B cell (primary cell): Measurements from ENCODE around the gene SNCAIP. TPM values are rescaled to one million over a fixed set of nuclear protein-coding genes. Genes with fewer than 3 reads are reported as not detected.

Experiments used
- ATAC-seq: fragments of 200-7000 bp; cut with Tn5 transposase; one replicate; pipeline ENCODE4 v1.10.0; 2021; ENCODE audit warnings: low read depth, mild to moderate bottlenecking, moderate number of reproducible peaks, moderate library complexity
- CTCF ChIA-PET: fragments of 350-600 bp; sonication (Branson Sonifier 250); formaldehyde crosslinking; loops from one replicate; lab custom pipeline; 2021; ENCODE audit warnings: antibody characterized with exemption, inconsistent platforms; lab: Charles Lee
- POLR2A ChIA-PET: fragments of 350-600 bp; sonication (Branson Sonifier 250); formaldehyde crosslinking; loops from one replicate; lab custom pipeline; 2021; ENCODE audit warnings: antibody characterized with exemption; lab: Charles Lee
- DNase-seq: peaks from one replicate; pipeline ENCODE4 v3.0.0; 2013
- H2AFZ ChIP-seq: 2 replicates; pipeline ENCODE4 v1.6.1; 2012; ENCODE audit warnings: mild to moderate bottlenecking, low read depth, low read length; ENCODE audit not compliant: insufficient read depth, poor library complexity, severe bottlenecking
- H3K27ac ChIP-seq, 2 donors: 1 replicate in 1 of 2; 2 replicates in 1 of 2; pipeline ENCODE4 v1.5.1; 2012 to 2013; ENCODE audit warnings: low read length in 2 of 2, mild to moderate bottlenecking in 2 of 2, moderate library complexity in 1 of 2
- H3K27me3 ChIP-seq, 4 experiments: fragments of 200-600 bp in 1 of 4; sonication (generic) in 1 of 4; replicated peaks in 1 of 4; 1 replicate in 2 of 4; 2 replicates in 2 of 4; pipeline versions ENCODE4 v1.6.1 to v1.7.0; 2013 to 2016; ENCODE audit warnings: low read length in 3 of 4, mild to moderate bottlenecking in 2 of 4, mixed read lengths in 1 of 4, moderate library complexity in 1 of 4; ENCODE audit not compliant: insufficient read depth in 4 of 4, control insufficient read depth in 3 of 4; ENCODE audit errors: control extremely low read depth in 1 of 4
- H3K36me3 ChIP-seq, 2 experiments: replicated peaks in 1 of 2; 1 replicate in 1 of 2; 2 replicates in 1 of 2; pipeline versions ENCODE4 v1.6.1 to v1.7.1; 2013; ENCODE audit warnings: low read length in 1 of 2; ENCODE audit not compliant: insufficient read depth in 2 of 2, control insufficient read depth in 1 of 2; ENCODE audit errors: control extremely low read depth in 1 of 2, extremely low read depth in 1 of 2
- H3K4me1 ChIP-seq, 2 donors: fragments of 200-600 bp in 1 of 2; sonication (generic) in 1 of 2; 1 replicate in 1 of 2; 2 replicates in 1 of 2; pipeline versions ENCODE4 v1.5.1 to v1.6.1; 2013 to 2017; ENCODE audit warnings: low read length in 2 of 2; ENCODE audit not compliant: control insufficient read depth in 2 of 2, insufficient read depth in 2 of 2
- H3K4me2 ChIP-seq: replicated peaks from 2 replicates; pipeline ENCODE3; 2012; ENCODE audit warnings: mild to moderate bottlenecking, low read depth, low read length; ENCODE audit not compliant: poor library complexity, severe bottlenecking
- H3K4me3 ChIP-seq, 5 experiments: fragments of 200-600 bp in 1 of 5; sonication (generic) in 1 of 5; 1 replicate in 3 of 5; 2 replicates in 2 of 5; pipeline versions ENCODE4 v1.5.1 to v1.7.0; 2011 to 2016; ENCODE audit warnings: low read length in 4 of 5, mild to moderate bottlenecking in 4 of 5, low read depth in 2 of 5, control low read depth in 1 of 5, moderate library complexity in 1 of 5; ENCODE audit not compliant: insufficient read depth in 1 of 5; ENCODE audit errors: control extremely low read depth in 1 of 5, extremely low read depth in 1 of 5
- H3K79me2 ChIP-seq: fragments of 200-600 bp; sonication (generic); one replicate; pipeline ENCODE4 v1.6.0; 2016; ENCODE audit warnings: low read length; ENCODE audit not compliant: control insufficient read depth, insufficient read depth
- H3K9ac ChIP-seq: fragments of 200-600 bp; sonication (generic); 2 replicates; pipeline ENCODE4 v1.6.1; 2017; ENCODE audit warnings: mild to moderate bottlenecking, low read length, moderate library complexity
- H3K9me3 ChIP-seq, 3 donors: one replicate each; pipeline versions ENCODE4 v1.6.1 to v1.7.1; 2013; ENCODE audit warnings: low read length in 2 of 3; ENCODE audit not compliant: control insufficient read depth in 2 of 3, insufficient read depth in 1 of 3; ENCODE audit errors: control extremely low read depth in 1 of 3
- H4K20me1 ChIP-seq: 2 replicates; pipeline ENCODE4 v1.6.0; 2012; ENCODE audit warnings: mild to moderate bottlenecking, low read length; ENCODE audit not compliant: insufficient read depth, control insufficient read depth, poor library complexity, severe bottlenecking
- H3K27ac Mint-ChIP-seq: one replicate; pipeline ENCODE4 v1.8.0; 2021; ENCODE audit warnings: mixed read lengths
- H3K27me3 Mint-ChIP-seq: one replicate; pipeline ENCODE4 v1.8.0; 2021; ENCODE audit warnings: mixed read lengths
- H3K4me1 Mint-ChIP-seq: one replicate; pipeline ENCODE4 v1.8.0; 2021; ENCODE audit warnings: mixed read lengths
- H3K4me3 Mint-ChIP-seq: one replicate; pipeline ENCODE4 v1.8.0; 2021; ENCODE audit warnings: mixed read lengths
- H3K9me3 Mint-ChIP-seq: one replicate; pipeline ENCODE4 v1.8.0; 2022; ENCODE audit warnings: mixed read lengths; ENCODE audit not compliant: insufficient read depth
- CTCF ChIP-seq: fragments of 200-600 bp; IDR thresholded peaks from one replicate; pipeline ENCODE4 v1.8.0; 2022; ENCODE audit warnings: antibody characterized with exemption, mild to moderate bottlenecking
- EZH2 ChIP-seq: IDR thresholded peaks from 2 replicates; pipeline ENCODE4 v1.6.1; 2012; ENCODE audit warnings: borderline replicate concordance, low read depth, mild to moderate bottlenecking, moderate library complexity, low read length; ENCODE audit not compliant: insufficient read depth, poor library complexity, severe bottlenecking
- WGBS: methylation state at CpG from one replicate; pipeline ENCODE4 v1.1.5; 2013; ENCODE audit warnings: missing lambda C conversion rate; ENCODE audit not compliant: insufficient coverage; 5-methylcytosine and 5-hydroxymethylcytosine counted together
- intact Hi-C: fragments of 100-400 bp; cut with micrococcal nuclease; formaldehyde crosslinking; loops from one replicate; pipeline ENCODE4 v1.10.0; 2022
- polyA plus RNA-seq: library from polyadenylated mRNA; depleted of rRNA; stranded (reverse); fragments of >200 nt; gene quantifications from 2 replicates; pipeline ENCODE4 v1.2.3, GENCODE V29; 2012
- total RNA-seq, 2 donors: library from RNA; stranded (reverse); fragments of 120-200 nt in 1 of 2; gene quantifications; 1 replicate in 1 of 2; 2 replicates in 1 of 2; pipeline versions ENCODE4 v1.2.3 to v1.2.4, GENCODE V29; 2013 to 2022

The SNCAIP gene
- total and polyA plus RNA-seq, 2 donors (not counting 1 experiment from before 2014, with no cell fraction given), result not detected

GRCh38 chr5:122404018-122404417, 92.0 kb downstream of the SNCAIP start:
- POLR2A ChIA-PET, result no interaction called here

More at GRCh38 chr5:122404018-122404417, 92.0 kb downstream of the SNCAIP start:
- Histone ChIP-seq H3K4me3 (no peak overlapping the region), H3K9ac (no peak overlapping the region), H3K4me1 (no peaks in the 10 kb centered on the region), H3K36me3 (no peaks in the 10 kb centered on the region), H3K9me3 (no peaks in the 10 kb centered on the region), H3K27me3 (no peaks in the 10 kb centered on the region), H4K20me1 (no peaks in the 10 kb centered on the region), H3K4me2 (no peak overlapping the region), H2AFZ (no peak overlapping the region), H3K27ac (no peak overlapping the region), H3K79me2 (no peaks in the 10 kb centered on the region)
- ATAC-seq (no peak), DNase-seq (no peak)
- intact Hi-C loops, result no loop called here
- CTCF ChIA-PET, result no interaction called here
- peaks cover 4% of the 10 kb centered on the region for H3K27me3 Mint-ChIP-seq
- no peak overlapping the region for H3K27ac Mint-ChIP-seq
- H3K4me1 Mint-ChIP-seq, result no peaks in the 10 kb centered on the region
- no peak overlapping the region for H3K4me3 Mint-ChIP-seq
- TF ChIP-seq CTCF (no peak), EZH2 (no peak)
- 100% methylated on average over 4 of the region's 5 CpGs for WGBS
- H3K9me3 Mint-ChIP-seq, result no peaks in the 10 kb centered on the region
